Panc1 (cell line): ENCODE results near the gene TIMP3.

ENCODE experiments used
- CTCF ChIP-seq: fragments of 450-650 bp; IDR thresholded peaks from 2 replicates; pipeline ENCODE4 v1.5.1; 2017; ENCODE audit warnings: mild to moderate bottlenecking
- POLR2AphosphoS5 ChIP-seq: IDR thresholded peaks from 2 replicates; pipeline ENCODE4 v1.6.1; 2012; ENCODE audit warnings: mild to moderate bottlenecking, low read depth, low read length, moderate library complexity
- REST ChIP-seq, 2 experiments: IDR thresholded peaks; 2 replicates each; pipeline ENCODE4 v1.6.1; 2011 to 2012; ENCODE audit warnings: low read depth in 2 of 2, control low read depth in 1 of 2, low read length in 1 of 2, mild to moderate bottlenecking in 1 of 2, moderate library complexity in 1 of 2; ENCODE audit not compliant: insufficient read depth in 1 of 2
- SIN3A ChIP-seq: IDR thresholded peaks from 2 replicates; pipeline ENCODE4 v1.6.1; 2012; ENCODE audit warnings: low read depth, mild to moderate bottlenecking, low read length, moderate library complexity, borderline replicate concordance; ENCODE audit not compliant: insufficient read depth

- TF ChIP-seq REST (IDR thresholded peaks at IDR 0.05; ENCODE audit: insufficient read depth in 1 of 2, low read depth in 2 of 2, low read length in 1 of 2): no peak
- TF ChIP-seq CTCF: no peak
- no peak for TF ChIP-seq POLR2AphosphoS5
- TF ChIP-seq SIN3A: no peak
Observed at GRCh38 chr22:32810555-32811133, 9.1 kb downstream of the TIMP3 start.
